HG03469 (cell line): ENCODE data around the gene TTLL10.

Experiments used
- ATAC-seq: cut with Tn5 transposase; IDR thresholded peaks from one replicate; pipeline ENCODE4 v1.9.1; 2021; ENCODE audit warnings: mild to moderate bottlenecking, moderate library complexity, moderate number of reproducible peaks; ENCODE audit not compliant: unreplicated experiment

The TTLL10 gene

DNA sequence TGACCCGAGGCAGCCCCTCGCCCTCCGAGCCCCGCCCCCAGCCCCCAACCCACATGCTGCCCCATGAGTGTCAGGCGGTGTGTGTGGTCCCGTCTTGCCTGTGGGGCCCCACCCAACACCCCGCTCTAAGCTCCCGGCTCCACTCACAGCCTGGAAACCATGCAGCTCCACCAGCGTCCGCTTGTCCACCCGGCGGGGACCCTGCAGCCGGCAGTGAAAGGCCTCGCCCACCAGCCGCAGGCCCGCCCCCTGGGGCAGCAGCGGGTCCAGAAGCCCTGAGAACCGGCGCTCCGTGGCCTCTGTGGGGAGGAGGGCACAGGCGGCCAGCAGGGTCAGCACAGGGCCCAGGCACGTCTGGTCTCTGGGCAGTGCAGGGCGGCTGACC lies 70.1 kb downstream of the TTLL10 start:
- ATAC-seq, result no peak

DNA sequence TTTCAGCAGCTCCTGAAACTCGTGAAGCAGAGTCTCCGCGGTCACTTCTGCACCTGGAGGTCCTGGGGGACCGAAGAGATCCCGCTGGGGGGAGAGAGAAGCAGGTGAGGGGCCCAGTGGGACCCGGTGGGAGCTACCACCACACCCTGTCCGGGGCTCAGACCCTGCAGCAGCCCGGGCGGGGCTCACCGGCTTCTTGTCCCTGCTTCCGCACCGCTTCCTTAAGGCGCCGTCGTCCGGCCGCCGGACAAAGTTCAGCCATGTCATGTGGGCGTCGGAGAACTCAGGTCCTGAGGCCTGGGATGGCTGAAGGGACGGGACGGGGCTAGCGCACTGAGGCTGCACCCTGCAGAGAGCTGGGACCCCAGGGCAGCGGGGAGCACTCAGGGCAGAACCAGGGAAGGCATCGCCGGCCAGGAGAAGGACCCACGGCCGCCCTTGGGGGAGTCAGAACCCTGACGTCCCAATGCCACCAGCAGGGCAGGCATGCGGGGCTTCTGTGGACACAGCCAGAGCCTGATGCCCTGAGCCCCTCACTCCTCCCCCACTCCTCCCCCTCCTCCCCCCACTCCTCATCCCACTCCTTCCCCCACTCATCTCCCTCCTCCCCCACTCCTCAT lies 70.6 kb downstream of the TTLL10 start:
- ATAC-seq, result no peak

DNA sequence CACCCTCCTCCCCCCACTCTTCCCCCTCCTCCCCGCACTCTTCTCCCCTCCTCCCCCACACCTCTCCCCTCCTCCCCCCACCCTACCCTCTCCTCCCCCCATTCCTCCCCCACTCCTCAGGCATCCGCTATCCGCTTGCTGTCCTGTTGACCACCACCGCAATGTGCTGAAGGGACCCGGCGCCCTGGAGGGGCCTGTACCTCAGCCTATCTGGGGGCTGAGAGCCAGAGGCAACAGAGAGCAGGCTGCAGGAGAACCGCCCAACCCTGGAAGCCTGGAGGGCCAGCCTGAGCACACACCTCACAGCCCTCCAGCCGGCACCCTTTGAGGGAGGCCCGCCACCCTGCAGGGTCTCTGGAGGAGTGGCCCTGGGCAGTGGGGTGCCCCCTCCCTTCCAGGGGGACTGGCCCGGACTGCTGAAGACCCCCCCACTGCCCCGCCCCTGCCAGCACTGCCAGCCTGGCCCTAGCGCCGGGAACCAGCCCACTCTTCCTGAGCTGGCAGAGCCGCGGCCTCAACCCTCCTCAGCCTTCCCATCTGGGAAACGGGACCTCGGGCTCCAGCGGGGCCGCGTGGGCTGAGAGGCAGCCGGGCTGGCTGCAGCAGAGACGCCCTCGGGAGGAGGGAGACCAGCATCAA lies 71.6 kb downstream of the TTLL10 start:
- no peak for ATAC-seq

GRCh38 chr1:1245817-1246576 lies 72.3 kb downstream of the TTLL10 start:
- no peak for ATAC-seq

GRCh38 chr1:1246577-1247340 lies 73.1 kb downstream of the TTLL10 start, which contains the start of gene C1QTNF12:
TSS of gene C1QTNF12 (minus strand) at chr1:1246722. CDS start at chr1:1246690, 32 bp downstream.
- no peak for ATAC-seq

- no peak for ATAC-seq
Measured at GRCh38 chr1:1247341-1247913, 73.7 kb downstream of the TTLL10 start.
